ENCODE results near the gene CD300E.

- TF ChIP-seq CTCF (IDR thresholded peaks at IDR 0.05) = no peak
- TF ChIP-seq POLR2A (IDR thresholded peaks at IDR 0.05) = no peak
These were observed 19.3 kb downstream of the CD300E start for GRCh38 chr17:74604200-74604599.

All from lower leg skin (tissue), 3 donors.